WTC11 (cell line): ENCODE measurements around the gene BTBD9. TPM values are rescaled to one million over a fixed set of nuclear protein-coding genes. Genes with fewer than 3 reads are reported as not detected.
A peak's percentile ranks its signal among the peaks of the same experiment; 100 is the strongest.

ENCODE experiments used
- ATAC-seq: fragments of 200-7000 bp; cut with Tn5 transposase; 2 replicates; pipeline ENCODE4 v1.10.0; 2021; ENCODE audit warnings: mild to moderate bottlenecking, moderate library complexity
- CTCF ChIA-PET: fragments of 300-600 bp; sonication (Branson Sonifier 250); formaldehyde crosslinking; loops from one replicate; lab custom pipeline; 2021; ENCODE audit warnings: antibody characterized with exemption; lab: Charles Lee
- POLR2A ChIA-PET: fragments of 350-600 bp; sonication (Branson Sonifier 250); formaldehyde crosslinking; loops from one replicate; lab custom pipeline; 2021; ENCODE audit warnings: antibody characterized with exemption; lab: Charles Lee
- DNase-seq: peaks from one replicate; pipeline ENCODE4 v3.0.0; 2021; ENCODE audit warnings: low spot score
- H3K27ac Mint-ChIP-seq: 2 replicates; pipeline ENCODE4 v1.8.0; 2021; ENCODE audit warnings: mixed read lengths
- H3K27me3 Mint-ChIP-seq: 2 replicates; pipeline ENCODE4 v1.8.0; 2021; ENCODE audit warnings: low read depth, mild to moderate bottlenecking, moderate library complexity, mixed read lengths
- H3K36me3 Mint-ChIP-seq: 2 replicates; pipeline ENCODE4 v1.8.0; 2021; ENCODE audit warnings: mixed read lengths
- H3K4me1 Mint-ChIP-seq: 2 replicates; pipeline ENCODE4 v1.8.0; 2022; ENCODE audit warnings: mixed read lengths
- H3K4me3 Mint-ChIP-seq: 2 replicates; pipeline ENCODE4 v1.8.0; 2021; ENCODE audit warnings: mild to moderate bottlenecking, moderate library complexity, mixed read lengths
- H3K9me3 Mint-ChIP-seq: 2 replicates; pipeline ENCODE4 v1.8.0; 2021; ENCODE audit warnings: mixed read lengths
- AR ChIP-seq: fragments of 250-450 bp; sonication (Bioruptor Pico); IDR thresholded peaks from 2 replicates; pipeline ENCODE4 v1.9.0; 2021; ENCODE audit warnings: mild to moderate bottlenecking
- ATF2 ChIP-seq: sonication (generic); formaldehyde crosslinking; IDR thresholded peaks from 2 replicates; pipeline ENCODE4 v1.8.1; 2022; ENCODE audit warnings: low read depth, missing genetic modification reagents, borderline replicate concordance
- FOXP1 ChIP-seq: sonication (generic); formaldehyde crosslinking; IDR thresholded peaks from 2 replicates; pipeline ENCODE4 v1.8.0; 2022; ENCODE audit warnings: missing genetic modification reagents, mild to moderate bottlenecking, moderate library complexity, borderline replicate concordance
- GABPB1 ChIP-seq: sonication (generic); formaldehyde crosslinking; IDR thresholded peaks from 2 replicates; pipeline ENCODE4 v1.8.1; 2023; ENCODE audit warnings: mild to moderate bottlenecking, missing genetic modification reagents
- GRHL2 ChIP-seq: fragments of 250-450 bp; sonication (Bioruptor Pico); IDR thresholded peaks from 2 replicates; pipeline ENCODE4 v1.8.0; 2022; ENCODE audit warnings: mild to moderate bottlenecking, moderate library complexity; ENCODE audit not compliant: insufficient replicate concordance, severe bottlenecking
- GTF2I ChIP-seq: fragments of 250-450 bp; sonication (Bioruptor Pico); conservative IDR thresholded peaks from 2 replicates; pipeline ENCODE4 v1.4.0; 2021; ENCODE audit warnings: mild to moderate bottlenecking
- KAT7 ChIP-seq: sonication (generic); formaldehyde crosslinking; IDR thresholded peaks from 2 replicates; pipeline ENCODE4 v1.8.1; 2023; ENCODE audit warnings: missing genetic modification reagents, mild to moderate bottlenecking, borderline replicate concordance
- NFE2L1 ChIP-seq: sonication (generic); formaldehyde crosslinking; IDR thresholded peaks from 2 replicates; pipeline ENCODE4 v1.8.1; 2023; ENCODE audit warnings: missing genetic modification reagents
- OVOL2 ChIP-seq: fragments of 250-450 bp; sonication (Bioruptor Pico); IDR thresholded peaks from 2 replicates; pipeline ENCODE4 v1.9.0; 2021; ENCODE audit warnings: mild to moderate bottlenecking, borderline replicate concordance
- PREB ChIP-seq: sonication (generic); formaldehyde crosslinking; IDR thresholded peaks from 2 replicates; pipeline ENCODE4 v1.8.1; 2022; ENCODE audit warnings: mild to moderate bottlenecking, missing genetic modification reagents, moderate library complexity, borderline replicate concordance
- PRRX2 ChIP-seq: fragments of 250-450 bp; sonication (Bioruptor Pico); IDR thresholded peaks from 2 replicates; pipeline ENCODE4 v1.8.0; 2021; ENCODE audit warnings: mild to moderate bottlenecking
- SMAD3 ChIP-seq: sonication (generic); formaldehyde crosslinking; IDR thresholded peaks from 2 replicates; pipeline ENCODE4 v1.8.0; 2022; ENCODE audit warnings: missing genetic modification reagents, mild to moderate bottlenecking, borderline replicate concordance
- STAT6 ChIP-seq: sonication (generic); formaldehyde crosslinking; conservative IDR thresholded peaks from 2 replicates; pipeline ENCODE4 v1.8.1; 2023; ENCODE audit warnings: mild to moderate bottlenecking, low read depth, missing genetic modification reagents, moderate library complexity
- TEAD4 ChIP-seq: sonication (generic); formaldehyde crosslinking; IDR thresholded peaks from 2 replicates; pipeline ENCODE4 v1.8.0; 2022; ENCODE audit warnings: mild to moderate bottlenecking, missing genetic modification reagents
- ZNF121 ChIP-seq: sonication (generic); formaldehyde crosslinking; IDR thresholded peaks from 2 replicates; pipeline ENCODE4 v1.8.0; 2023; ENCODE audit warnings: missing genetic modification reagents
- ZNF263 ChIP-seq: sonication (generic); formaldehyde crosslinking; IDR thresholded peaks from 2 replicates; pipeline ENCODE4 v1.8.1; 2022; ENCODE audit warnings: low read depth, mild to moderate bottlenecking, moderate library complexity, missing genetic modification reagents
- ZNF317 ChIP-seq: sonication (generic); formaldehyde crosslinking; IDR thresholded peaks from 2 replicates; pipeline ENCODE4 v1.8.1; 2023; ENCODE audit warnings: low read depth, mild to moderate bottlenecking, moderate library complexity, missing genetic modification reagents, borderline replicate concordance
- ZNF416 ChIP-seq: fragments of 250-450 bp; sonication (Bioruptor Pico); IDR thresholded peaks from 2 replicates; pipeline ENCODE4 v1.9.0; 2021; ENCODE audit warnings: mild to moderate bottlenecking, inconsistent platforms
- total RNA-seq: library from RNA; stranded (reverse); gene quantifications from 3 replicates; pipeline ENCODE4 v1.2.3, GENCODE V29; 2021

The BTBD9 gene
- total RNA-seq, 1 experiment from 2014 or later: 4.2 TPM

GRCh38 chr6:38281126-38281525 is 358.6 kb downstream of the BTBD9 start:
- CTCF ChIA-PET: no interaction called here
- H3K27me3 Mint-ChIP-seq: no peaks in the 10 kb centered on the region
- ATAC-seq (peak; percentile 44), DNase-seq (no peak)
- H3K4me1 Mint-ChIP-seq: peaks cover 26% of the 10 kb centered on the region
- H3K4me3 Mint-ChIP-seq: no peak overlapping the region
- POLR2A ChIA-PET: no interaction called here
- no peak for TF ChIP-seq GRHL2 (CRISPR knock-in tag)
- TF ChIP-seq PRRX2 (CRISPR knock-in tag): no peak
- TF ChIP-seq OVOL2: no peak
- no peak for TF ChIP-seq ZNF317 (CRISPR knock-in tag)
- TF ChIP-seq, all 79 proteins: peak for 0
- Mint-ChIP-seq H3K36me3 (no peaks in the 10 kb centered on the region), H3K9me3 (no peaks in the 10 kb centered on the region), H3K27ac (no peak overlapping the region)

- no peak for DNase-seq
- Mint-ChIP-seq H3K36me3 (no peaks in the 10 kb centered on the region), H3K9me3 (no peaks in the 10 kb centered on the region), H3K27ac (no peak overlapping the region), H3K4me1 (peaks cover 24% of the 10 kb centered on the region), H3K4me3 (no peak overlapping the region), H3K27me3 (no peaks in the 10 kb centered on the region)
- TF ChIP-seq GABPB1 (CRISPR knock-in tag) (no peak), FOXP1 (no peak), ZNF416 (CRISPR knock-in tag) (no peak), ZNF263 (no peak), SMAD3 (CRISPR knock-in tag) (no peak), ATF2 (CRISPR knock-in tag) (no peak), GTF2I (CRISPR knock-in tag) (no peak), ZNF121 (CRISPR knock-in tag) (no peak), PREB (CRISPR knock-in tag) (no peak), NFE2L1 (CRISPR knock-in tag) (no peak), AR (CRISPR knock-in tag) (no peak), TEAD4 (CRISPR knock-in tag) (no peak), STAT6 (CRISPR knock-in tag) (no peak), KAT7 (CRISPR knock-in tag) (no peak)
- ATAC-seq: no peak
- ChIA-PET CTCF (interaction anchor here (1.0 to 1.7 kb wide), 3 partner anchors 45 to 246 kb away, joined by 3 to 5 read pairs (median 3); no protein-coding TSS in a partner anchor), POLR2A (no interaction called here)
These were observed 359.7 kb downstream of the BTBD9 start for GRCh38 chr6:38279963-38280588.
